Sigmoid colon (tissue), 4 donors: ENCODE results near the gene CWC27.

Experiments used
- CTCF ChIP-seq, 4 experiments: fragments of 450-650 bp in 3 of 4; fragments of 200-600 bp in 1 of 4; IDR thresholded peaks; one replicate each; pipeline ENCODE4 v1.5.1; 2016 to 2019; ENCODE audit warnings: antibody characterized with exemption in 4 of 4, mild to moderate bottlenecking in 3 of 4, moderate library complexity in 2 of 4
- EP300 ChIP-seq, 4 donors: sonication (generic); formaldehyde crosslinking; IDR thresholded peaks; one replicate each; pipeline ENCODE4 v1.6.1; 2017; ENCODE audit warnings: antibody characterized with exemption in 4 of 4
- POLR2A ChIP-seq, 2 donors: fragments of 450-650 bp; IDR thresholded peaks; one replicate each; pipeline ENCODE4 v1.6.1; 2016; ENCODE audit warnings: antibody characterized with exemption in 2 of 2, mild to moderate bottlenecking in 2 of 2, moderate library complexity in 2 of 2
- POLR2AphosphoS5 ChIP-seq, 4 donors: sonication (generic); formaldehyde crosslinking; IDR thresholded peaks; one replicate each; pipeline ENCODE4 v1.6.1; 2017; ENCODE audit warnings: antibody characterized with exemption in 4 of 4

GRCh38 chr5:65055938-65056337 is 287.2 kb downstream of the CWC27 start:
- TF ChIP-seq CTCF (IDR thresholded peaks at IDR 0.05): no peak
- TF ChIP-seq EP300 (IDR thresholded peaks at IDR 0.05): no peak
- TF ChIP-seq POLR2A (IDR thresholded peaks at IDR 0.05): no peak
- no peak for TF ChIP-seq POLR2AphosphoS5 (IDR thresholded peaks at IDR 0.05)
